Hematopoietic multipotent progenitor cell treated with erythropoietin and hydrocortisone succinate and interleukin-3 and kit ligand, for 4 days (in vitro differentiated cells): ENCODE results near the gene UGT1A5.
"Not testable (repeated sequence)": the region's sequence is repeated elsewhere in the genome, so short reads cannot be mapped to it uniquely, and the experiment has no call there.

Experiments
- DNase-seq: peaks from one replicate; pipeline ENCODE4 v3.0.0-alpha.2; 2015

Gene UGT1A5

DNA sequence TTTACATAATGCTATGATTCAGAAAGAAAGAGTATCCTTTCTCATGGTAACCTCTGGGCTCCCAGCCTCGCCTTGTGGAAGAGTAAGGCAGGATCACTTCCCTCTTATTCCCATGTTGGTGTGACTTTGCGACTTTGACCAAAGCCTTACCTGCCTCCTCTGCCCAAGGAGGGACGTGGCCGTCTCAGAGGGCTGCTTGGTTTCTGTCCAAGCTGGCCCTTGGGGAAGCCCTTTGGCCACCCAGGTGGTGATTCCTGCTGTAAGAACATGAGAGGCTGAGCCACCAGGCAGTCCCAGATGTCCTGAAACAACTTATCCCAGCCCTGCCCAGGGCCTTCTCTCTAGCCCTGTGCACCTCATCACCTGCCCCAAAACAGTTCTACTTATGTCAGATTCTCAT, 14.0 kb upstream of the UGT1A5 start:
- no peak for DNase-seq

- DNase-seq = no peak
These were observed 13.2 kb upstream of the UGT1A5 start for GRCh38 chr2:233699424-233700027.

GRCh38 chr2:233700028-233700635, 12.6 kb upstream of the UGT1A5 start:
- peak; percentile 96 for DNase-seq

DNA sequence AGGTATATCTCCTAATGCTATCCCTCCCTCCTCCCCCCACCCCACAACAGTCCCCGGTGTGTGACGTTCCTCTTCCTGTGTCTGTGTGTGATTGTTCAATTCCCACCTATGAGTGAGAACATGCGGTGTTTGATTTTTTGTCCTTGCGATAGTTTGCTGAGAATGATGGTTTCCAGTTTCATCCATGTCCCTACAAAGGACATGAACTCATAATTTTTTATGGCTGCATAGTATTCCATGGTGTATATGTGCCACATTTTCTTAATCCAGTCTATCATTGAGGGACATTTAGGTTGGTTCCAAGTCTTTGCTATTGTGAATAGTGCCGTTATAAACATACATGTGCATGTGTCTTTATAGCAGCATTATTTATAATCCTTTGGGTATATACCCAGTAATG, 11.9 kb upstream of the UGT1A5 start:
- DNase-seq = not testable (repeated sequence)

DNA sequence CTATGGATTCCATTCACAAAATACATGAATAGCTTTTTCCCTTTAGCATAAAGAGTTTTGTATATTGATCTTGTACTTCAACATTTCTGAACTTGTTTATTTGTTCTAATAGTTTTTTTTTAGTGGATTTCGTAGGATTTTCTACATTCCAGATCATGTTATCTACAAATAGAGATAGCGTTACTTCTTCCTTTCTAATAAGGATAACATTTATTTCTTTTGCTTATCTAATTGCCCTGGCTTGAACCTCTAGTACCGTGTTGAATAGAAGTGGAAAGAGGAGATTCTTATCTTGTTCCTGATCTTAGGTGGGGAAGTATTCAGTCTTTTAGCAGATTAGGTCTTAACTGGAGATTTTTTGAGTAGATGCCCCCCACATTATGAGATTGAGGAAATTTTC, 10.5 kb upstream of the UGT1A5 start:
- DNase-seq = no peak

- DNase-seq = peak; percentile 66
These were observed 6.7 kb upstream of the UGT1A5 start for GRCh38 chr2:233705911-233706506.

GRCh38 chr2:233706720-233707119, 6.0 kb upstream of the UGT1A5 start:
- DNase-seq = no peak

- DNase-seq = no peak
These were observed 4.6 kb upstream of the UGT1A5 start for GRCh38 chr2:233707940-233708644.

DNA sequence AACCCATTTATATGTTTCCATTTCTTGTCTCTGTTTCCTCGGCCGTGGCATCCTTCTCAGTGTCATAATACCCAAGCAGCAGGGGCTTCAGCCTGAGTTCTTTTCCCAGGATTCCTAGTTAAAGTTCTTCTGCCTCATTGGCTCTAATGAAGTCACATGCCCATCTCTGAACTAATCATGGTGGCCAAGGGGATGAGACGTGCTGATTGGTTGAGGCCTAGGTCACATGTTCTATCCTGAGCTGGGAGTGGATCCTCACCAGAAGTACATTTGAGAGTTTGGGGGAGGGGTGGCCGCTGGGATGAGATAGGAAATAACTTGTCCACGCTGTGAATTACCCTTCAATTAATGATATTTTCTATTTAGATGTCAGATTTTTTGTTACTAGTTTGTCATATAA, 3.8 kb upstream of the UGT1A5 start:
- DNase-seq = no peak

GRCh38 chr2:233711312-233712008, 1.2 kb upstream of the UGT1A5 start:
- peak; percentile 88 for DNase-seq

DNA sequence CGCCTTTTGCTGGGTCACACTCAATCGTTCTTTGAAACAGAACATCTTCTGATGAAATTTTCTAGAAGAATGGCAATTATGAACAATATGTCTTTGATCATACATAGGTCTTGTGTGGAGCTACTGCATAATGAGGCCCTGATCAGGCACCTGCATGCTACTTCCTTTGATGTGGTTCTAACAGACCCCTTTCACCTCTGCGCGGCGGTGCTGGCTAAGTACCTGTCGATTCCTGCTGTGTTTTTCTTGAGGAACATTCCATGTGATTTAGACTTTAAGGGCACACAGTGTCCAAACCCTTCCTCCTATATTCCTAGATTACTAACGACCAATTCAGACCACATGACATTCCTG, 532 bp downstream of the UGT1A5 start:
- no peak for DNase-seq

DNA sequence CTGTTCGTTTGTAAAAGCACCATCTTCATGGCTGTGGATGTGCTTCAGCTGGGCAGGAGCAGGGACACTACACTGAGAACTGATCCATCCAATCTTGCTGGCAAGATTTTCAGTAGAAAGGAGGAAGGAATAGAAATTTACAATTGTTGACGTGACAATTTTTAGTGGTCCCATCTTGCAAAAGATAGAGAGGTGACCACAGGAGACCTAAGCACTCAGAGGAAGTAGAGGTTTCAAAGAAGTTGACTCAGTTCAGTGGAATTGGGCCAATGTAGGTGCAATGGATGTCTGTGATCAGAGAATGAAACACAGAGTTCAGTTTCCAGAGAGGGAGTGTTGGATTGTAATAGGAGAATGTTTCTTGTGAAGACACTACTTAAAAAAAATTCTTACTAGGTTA, 1.4 kb downstream of the UGT1A5 start:
- DNase-seq = peak; percentile 69

GRCh38 chr2:233718552-233718951, 5.8 kb downstream of the UGT1A5 start, which contains the start of gene UGT1A4:
UGT1A4 (plus strand) TSS chr2:233718736; CDS start chr2:233718821, 85 bp downstream.
- DNase-seq = no peak

- DNase-seq = no peak
These were observed 16.1 kb downstream of the UGT1A5 start, which contains the start of gene UGT1A3 for GRCh38 chr2:233728723-233729301. UGT1A3 (plus strand) TSS chr2:233729042; CDS start chr2:233729127, 85 bp downstream.

DNA sequence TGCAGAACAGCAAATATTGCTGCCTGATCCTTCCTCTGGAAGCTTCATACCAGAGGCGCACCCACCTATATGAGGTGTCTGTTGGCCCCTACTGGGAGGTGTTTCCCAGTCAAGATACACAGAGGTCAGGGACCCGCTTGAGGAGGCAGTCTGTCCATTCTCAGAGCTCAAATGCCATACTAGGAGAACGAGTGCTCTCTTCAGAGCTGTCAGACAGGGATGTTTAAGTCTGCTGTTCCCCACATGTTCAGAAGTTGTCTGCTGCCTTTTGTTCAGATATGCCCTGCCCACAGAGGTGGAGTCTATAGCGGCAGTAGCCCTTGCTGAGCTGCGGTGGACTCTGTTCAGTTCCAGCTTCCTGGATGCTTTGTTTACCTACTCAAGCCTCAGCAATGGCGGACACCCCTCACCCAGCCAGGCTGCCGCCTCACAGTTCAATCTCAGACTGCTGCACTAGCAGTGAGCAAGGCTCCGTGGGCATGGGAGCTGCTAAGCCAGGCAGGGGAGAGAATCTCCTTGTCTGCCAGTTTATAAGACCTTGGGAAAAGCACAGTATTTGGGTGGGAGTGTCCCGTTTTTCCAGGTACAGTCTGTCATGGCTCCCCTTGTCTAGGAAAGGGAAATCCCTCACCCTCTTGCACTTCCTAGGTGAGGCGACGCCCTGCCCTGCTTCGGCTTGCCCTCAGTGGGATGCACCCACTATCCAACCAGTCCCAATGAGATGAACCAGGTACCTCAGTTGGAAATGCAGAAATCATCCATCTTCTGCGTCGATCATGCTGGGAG, 24.4 kb downstream of the UGT1A5 start:
- DNase-seq = not testable (repeated sequence)

GRCh38 chr2:233740870-233741269, 28.2 kb downstream of the UGT1A5 start:
- no peak for DNase-seq

GRCh38 chr2:233743464-233744259, 31.0 kb downstream of the UGT1A5 start:
- no peak for DNase-seq

DNA sequence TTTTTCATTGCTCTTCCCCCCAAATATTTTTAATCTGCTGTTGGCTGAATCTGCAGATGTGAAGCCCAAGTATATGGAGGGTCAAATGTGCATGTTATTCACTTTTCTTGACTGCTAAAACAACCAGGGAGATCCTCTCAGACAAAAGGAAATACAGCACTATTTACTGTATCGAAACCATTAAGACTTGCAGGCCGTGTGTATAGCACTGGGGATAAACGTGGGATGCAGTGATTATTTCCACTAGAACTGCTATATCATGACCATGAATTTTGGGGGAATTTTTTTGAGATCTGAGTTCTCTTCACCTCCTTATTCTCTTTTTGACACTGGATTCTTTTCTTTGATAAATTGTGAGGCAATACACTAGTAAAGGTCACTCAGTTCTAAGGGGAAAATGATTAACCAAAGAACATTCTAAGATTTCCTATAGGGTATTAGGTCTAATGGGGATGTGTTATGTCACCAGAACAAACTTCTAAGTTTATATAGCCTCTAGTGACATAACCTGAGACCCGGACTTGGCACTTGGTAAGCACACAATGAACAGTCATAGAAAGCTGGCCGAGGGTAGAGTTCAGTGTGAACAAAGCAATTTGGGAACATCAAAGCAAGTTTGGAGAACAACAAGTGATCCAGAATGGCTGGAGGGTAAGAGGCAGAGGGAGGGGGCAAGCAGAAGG, 32.5 kb downstream of the UGT1A5 start:
- no peak for DNase-seq

DNA sequence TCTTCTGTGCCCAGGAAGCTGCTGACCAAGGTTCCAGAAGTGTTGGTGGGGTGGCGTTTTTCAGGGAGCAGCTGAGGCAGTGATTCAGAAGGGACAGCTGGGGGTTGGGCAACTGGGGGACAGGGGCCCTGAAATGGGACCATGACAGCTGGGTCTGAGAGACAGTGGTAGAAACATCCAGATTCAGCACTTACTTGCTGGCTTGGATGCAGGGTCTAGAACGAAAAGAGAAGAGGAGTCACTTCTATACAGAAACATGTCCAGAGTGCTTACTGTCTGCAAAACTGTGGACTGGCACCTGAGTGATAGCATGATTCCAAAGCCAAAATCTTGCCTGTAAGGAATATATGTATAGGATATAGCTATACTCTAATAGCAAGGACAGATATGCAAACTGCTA, 33.1 kb downstream of the UGT1A5 start:
- not testable (repeated sequence) for DNase-seq

GRCh38 chr2:233746475-233747282, 34.0 kb downstream of the UGT1A5 start:
- no peak for DNase-seq
